Mesodermal cell (in vitro differentiated cells): ENCODE measurements around the gene MYBPC3.

Experiments
- H3K27ac ChIP-seq: 2 replicates; pipeline ENCODE4 v1.7.0; 2013; ENCODE audit warnings: mild to moderate bottlenecking, low read depth, low read length, moderate library complexity; ENCODE audit not compliant: severe bottlenecking
- H3K36me3 ChIP-seq: 2 replicates; pipeline ENCODE4 v1.7.1; 2013; ENCODE audit warnings: mild to moderate bottlenecking, low read length, moderate library complexity; ENCODE audit not compliant: control insufficient read depth, insufficient read depth
- H3K4me1 ChIP-seq: one replicate; pipeline ENCODE4 v1.7.1; 2013; ENCODE audit warnings: mild to moderate bottlenecking, low read length; ENCODE audit not compliant: insufficient read depth, control insufficient read depth, poor library complexity, severe bottlenecking
- H3K4me3 ChIP-seq: 2 replicates; pipeline ENCODE4 v1.7.0; 2013; ENCODE audit warnings: low read length, control low read depth, mild to moderate bottlenecking; ENCODE audit not compliant: insufficient read depth, poor library complexity, severe bottlenecking; ENCODE audit errors: extremely low read depth
- H3K9me3 ChIP-seq: 2 replicates; pipeline ENCODE4 v1.7.1; 2013; ENCODE audit warnings: mild to moderate bottlenecking, low read length, moderate library complexity; ENCODE audit not compliant: control insufficient read depth
- WGBS, 2 experiments: methylation state at CpG; one replicate each; pipeline ENCODE4 v1.1.5; 2013; ENCODE audit warnings: missing lambda C conversion rate in 2 of 2; ENCODE audit not compliant: insufficient coverage in 2 of 2; 5-methylcytosine and 5-hydroxymethylcytosine counted together

MYBPC3 gene

DNA sequence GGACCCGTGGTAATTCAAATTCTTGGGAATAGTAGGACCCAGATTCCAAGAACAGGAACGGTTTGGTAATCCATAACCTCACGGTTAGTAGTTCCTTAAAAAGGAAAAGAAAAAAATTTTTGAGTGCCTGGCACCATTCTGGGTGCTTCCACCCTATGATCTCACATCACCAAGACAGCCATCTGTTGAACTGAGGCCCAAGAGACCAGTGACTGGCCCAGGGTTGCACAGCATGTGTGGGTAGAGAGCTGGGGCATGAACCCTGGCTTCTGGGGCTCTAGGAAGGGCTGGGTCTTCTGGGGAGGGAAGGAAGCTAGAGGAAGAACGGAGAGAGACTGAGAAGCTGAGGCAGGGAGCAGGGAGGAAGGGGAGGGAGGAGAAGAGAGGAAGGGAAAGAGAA lies 30.6 kb upstream of the MYBPC3 start:
- 79 to 81% methylated on average over 4 of the region's 4 CpGs for WGBS, 2 experiments
- H3K27ac ChIP-seq = no peak overlapping the region
- H3K36me3 ChIP-seq = no peaks in the 10 kb centered on the region
- no peak overlapping the region for H3K4me3 ChIP-seq
- H3K9me3 ChIP-seq = no peaks in the 10 kb centered on the region
- H3K4me1 ChIP-seq = no peaks in the 10 kb centered on the region

DNA sequence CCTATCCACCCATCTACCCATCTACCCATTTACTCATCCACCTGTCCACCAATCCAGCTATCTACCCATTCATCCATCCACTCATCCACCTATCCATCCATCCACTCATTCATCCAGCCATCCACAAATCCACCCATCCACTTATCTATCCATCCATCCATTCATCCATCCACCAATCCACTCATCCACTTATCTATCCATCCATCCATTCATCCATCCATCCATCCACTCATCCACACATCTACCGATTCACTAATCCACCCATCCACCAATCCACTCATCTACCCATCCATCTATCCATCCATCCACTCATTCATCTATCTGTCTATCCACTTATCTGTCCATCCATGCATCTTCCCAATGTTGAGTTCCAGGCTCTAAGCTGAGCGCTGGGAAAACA lies 27.6 kb upstream of the MYBPC3 start:
- no peaks in the 10 kb centered on the region for H3K36me3 ChIP-seq
- 89 to 100% methylated on average over 1 to 2 of the region's 2 CpGs for WGBS, 2 experiments
- H3K4me1 ChIP-seq = no peaks in the 10 kb centered on the region
- H3K27ac ChIP-seq = no peak overlapping the region
- no peaks in the 10 kb centered on the region for H3K9me3 ChIP-seq
- no peak overlapping the region for H3K4me3 ChIP-seq

DNA sequence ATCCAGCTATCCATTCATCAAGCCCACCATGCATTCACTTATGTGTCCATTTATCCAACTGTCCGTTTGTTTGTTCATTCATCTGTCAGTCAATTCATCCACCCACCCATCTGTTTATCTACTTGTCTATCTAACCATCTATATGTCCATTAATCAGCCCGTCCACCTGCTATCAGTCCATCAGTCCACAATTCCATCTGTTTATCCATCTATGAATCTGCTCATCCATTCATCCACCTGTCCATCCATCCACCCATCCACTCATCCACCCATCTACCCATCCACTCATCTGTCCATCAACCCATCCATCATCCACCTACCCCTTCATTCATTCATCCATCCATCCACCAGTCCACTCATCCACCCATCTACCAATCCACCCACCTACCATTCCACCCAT lies 26.8 kb upstream of the MYBPC3 start:
- H3K9me3 ChIP-seq = no peaks in the 10 kb centered on the region
- H3K4me1 ChIP-seq = peaks cover 6% of the 10 kb centered on the region
- WGBS, 2 experiments = 93 to 100% methylated on average over 2 of the region's 2 CpGs
- H3K27ac ChIP-seq = no peak overlapping the region
- H3K4me3 ChIP-seq = no peak overlapping the region
- H3K36me3 ChIP-seq = no peaks in the 10 kb centered on the region

DNA sequence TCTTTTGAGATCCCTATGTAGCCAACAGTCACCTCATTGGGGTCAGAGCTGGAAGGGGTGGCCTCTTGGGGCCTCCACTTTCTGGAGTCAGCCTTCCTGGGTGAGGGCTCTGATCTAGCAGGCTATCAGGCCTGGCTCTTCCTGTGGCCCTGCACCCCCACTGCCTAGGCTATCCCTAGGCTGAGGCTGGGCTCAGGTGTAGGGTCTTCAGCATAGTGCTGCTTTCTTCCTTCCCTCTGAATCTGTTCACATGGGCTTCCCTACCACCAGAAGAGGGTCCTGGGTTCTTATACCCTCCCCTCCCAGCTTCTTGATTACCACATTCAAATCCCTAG lies 26.3 kb upstream of the MYBPC3 start:
- Histone ChIP-seq H3K4me3 (no peak overlapping the region), H3K36me3 (no peaks in the 10 kb centered on the region), H3K4me1 (peaks cover 9% of the 10 kb centered on the region), H3K27ac (no peak overlapping the region), H3K9me3 (no peaks in the 10 kb centered on the region)

DNA sequence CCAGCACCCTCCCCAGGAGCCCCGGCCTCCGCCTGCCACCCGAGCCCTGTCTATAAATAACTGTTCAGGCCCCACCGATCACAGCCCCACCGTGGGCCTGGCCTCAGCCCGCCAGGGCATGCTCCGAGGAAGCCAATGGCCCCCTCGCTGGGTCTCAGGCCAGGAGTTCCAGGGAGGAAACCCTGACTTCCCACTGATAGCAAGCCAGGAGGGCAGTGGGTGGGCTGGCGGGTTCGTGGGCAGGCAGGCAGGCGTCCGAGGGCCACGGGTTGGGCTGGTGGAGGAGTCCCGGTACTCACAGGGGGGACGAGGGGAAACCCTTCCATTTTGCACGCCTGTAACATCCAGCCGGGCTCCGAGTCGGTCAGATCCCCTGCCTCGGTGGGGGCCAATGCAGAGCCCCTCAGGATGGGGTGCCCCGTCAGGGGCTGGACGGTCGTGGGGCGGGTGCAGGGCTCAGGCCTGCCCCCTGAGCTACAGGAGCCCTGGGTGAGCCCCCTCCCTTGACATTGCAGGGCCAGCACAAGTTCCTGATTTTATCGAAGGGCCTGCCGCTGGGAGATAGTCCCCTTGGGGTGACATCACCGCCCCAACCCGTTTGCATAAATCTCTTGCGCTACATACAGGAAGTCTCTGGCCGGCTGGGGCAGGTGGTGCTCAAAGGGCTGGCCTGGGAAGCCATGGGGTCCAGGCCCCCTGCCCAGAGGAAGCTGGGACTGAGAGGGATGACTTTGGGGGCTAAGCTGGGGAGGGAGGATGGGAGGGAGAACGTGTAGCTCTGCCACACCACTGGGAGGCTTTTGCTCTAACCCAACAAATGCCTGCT lies 25.7 kb upstream of the MYBPC3 start, which contains the start of gene SPI1:
TSS of gene SPI1 (minus strand) at position 538 of the 826 bp plus-strand sequence. CDS start at position 344, 194 bp downstream.
- no peak within 1 kb of the TSS for H3K4me3 ChIP-seq
- 89 to 94% methylated on average over 27 to 28 of the region's 31 CpGs for WGBS, 2 experiments
- H3K9me3 ChIP-seq = no peaks in the 10 kb centered on the region
- no peaks in the 10 kb centered on the region for H3K36me3 ChIP-seq
- H3K27ac ChIP-seq = no peak within 1 kb of the TSS
- peaks cover 9% of the 10 kb centered on the region for H3K4me1 ChIP-seq

DNA sequence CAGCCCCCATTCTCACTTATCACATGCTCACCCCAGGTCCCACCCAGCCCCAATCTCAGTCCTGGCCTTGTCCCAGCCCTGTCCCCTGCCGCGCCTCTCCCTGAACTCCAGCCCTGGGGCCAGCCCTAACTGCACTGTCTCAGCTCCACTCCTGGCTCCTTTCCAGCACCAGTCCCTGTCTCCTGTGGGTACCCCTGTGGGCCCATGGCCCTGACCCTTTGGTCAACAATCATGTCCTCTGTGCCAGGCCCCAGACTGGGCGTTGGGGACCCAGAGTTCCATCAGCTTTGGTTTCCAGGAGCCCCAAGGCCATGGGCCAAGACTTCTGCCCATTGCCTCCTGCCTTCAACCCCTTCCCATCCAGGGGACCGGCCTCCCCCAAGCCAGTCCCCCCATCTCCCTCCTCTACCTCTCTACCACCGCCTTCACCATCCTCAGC lies 25.1 kb upstream of the MYBPC3 start:
- Histone ChIP-seq H3K27ac (no peak overlapping the region), H3K4me3 (no peak overlapping the region), H3K36me3 (no peaks in the 10 kb centered on the region), H3K4me1 (peaks cover 9% of the 10 kb centered on the region), H3K9me3 (no peaks in the 10 kb centered on the region)
- WGBS, 2 experiments = 98 to 100% methylated on average over 3 to 4 of the region's 5 CpGs

DNA sequence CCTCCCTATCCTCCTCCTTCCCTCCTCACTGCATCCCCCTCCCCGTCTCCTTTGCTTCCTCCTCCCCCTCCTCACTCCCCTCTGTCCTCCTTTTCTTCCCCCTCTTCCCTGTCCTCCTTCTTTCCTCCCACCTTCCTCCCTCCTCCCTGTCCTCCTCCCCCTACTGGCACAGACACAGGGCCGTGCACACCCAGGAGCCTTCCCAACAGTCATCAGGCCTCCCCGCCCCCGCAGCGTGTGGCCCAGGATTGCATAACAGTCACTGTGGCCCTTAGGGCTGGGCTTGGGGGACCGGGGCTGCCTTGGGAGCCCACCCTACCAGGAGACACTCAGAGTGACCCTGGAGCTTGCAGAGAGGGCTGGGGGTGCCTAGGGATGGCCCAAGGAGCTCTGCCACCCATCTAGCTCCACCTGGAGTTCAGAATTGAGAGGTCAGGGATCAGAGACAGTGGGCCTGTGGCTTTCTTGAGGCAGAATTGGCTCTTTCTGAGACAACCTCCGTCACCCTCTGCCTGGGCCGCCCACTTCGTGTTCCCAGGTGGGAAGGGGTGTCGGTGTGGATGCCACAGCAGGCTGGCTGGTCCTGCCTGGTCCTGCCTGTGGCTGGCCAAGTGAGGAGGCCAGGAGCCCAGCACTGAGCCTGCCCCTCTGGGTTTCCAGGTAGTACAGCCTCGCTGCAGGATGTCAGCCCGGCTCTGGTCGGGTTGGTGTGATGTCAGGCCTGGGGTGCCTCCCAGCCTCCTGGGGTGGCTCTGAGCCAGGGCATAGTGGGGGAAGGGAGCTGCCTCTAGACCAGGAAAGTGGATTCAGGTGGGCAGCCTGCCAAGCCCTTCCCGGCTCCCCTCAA lies 24.2 kb upstream of the MYBPC3 start:
- WGBS, 2 experiments = 79 to 81% methylated on average over 8 to 13 of the region's 14 CpGs
- H3K4me3 ChIP-seq = no peak overlapping the region

DNA sequence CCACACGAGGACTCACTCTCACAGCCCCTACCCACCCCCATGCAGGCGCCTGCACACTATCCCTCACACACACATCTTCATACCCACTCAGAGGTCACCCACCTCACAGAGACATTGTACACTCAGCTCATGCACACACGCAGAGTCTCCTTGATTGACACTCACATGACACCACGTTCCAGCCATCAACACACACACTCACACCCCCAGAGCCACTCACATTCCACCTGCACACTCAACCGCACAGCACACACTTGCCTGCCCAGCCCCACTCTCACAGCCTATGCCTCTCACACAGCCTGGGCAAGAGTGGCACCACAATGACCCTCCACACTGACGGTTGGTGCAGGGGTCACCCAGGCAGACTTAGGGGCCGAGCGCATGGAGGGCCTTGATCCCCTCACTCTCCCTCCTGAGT lies 23.6 kb upstream of the MYBPC3 start:
- 86 to 95% methylated on average over 4 to 8 of the region's 8 CpGs for WGBS, 2 experiments
- no peak overlapping the region for H3K4me3 ChIP-seq
- peaks cover 9% of the 10 kb centered on the region for H3K4me1 ChIP-seq
- no peaks in the 10 kb centered on the region for H3K36me3 ChIP-seq
- no peaks in the 10 kb centered on the region for H3K9me3 ChIP-seq
- no peak overlapping the region for H3K27ac ChIP-seq

More for the DNA sequence above, 24.2 kb upstream of the MYBPC3 start:
- peaks cover 9% of the 10 kb centered on the region for H3K4me1 ChIP-seq
- no peaks in the 10 kb centered on the region for H3K36me3 ChIP-seq
- H3K27ac ChIP-seq = no peak overlapping the region
- H3K9me3 ChIP-seq = no peaks in the 10 kb centered on the region

DNA sequence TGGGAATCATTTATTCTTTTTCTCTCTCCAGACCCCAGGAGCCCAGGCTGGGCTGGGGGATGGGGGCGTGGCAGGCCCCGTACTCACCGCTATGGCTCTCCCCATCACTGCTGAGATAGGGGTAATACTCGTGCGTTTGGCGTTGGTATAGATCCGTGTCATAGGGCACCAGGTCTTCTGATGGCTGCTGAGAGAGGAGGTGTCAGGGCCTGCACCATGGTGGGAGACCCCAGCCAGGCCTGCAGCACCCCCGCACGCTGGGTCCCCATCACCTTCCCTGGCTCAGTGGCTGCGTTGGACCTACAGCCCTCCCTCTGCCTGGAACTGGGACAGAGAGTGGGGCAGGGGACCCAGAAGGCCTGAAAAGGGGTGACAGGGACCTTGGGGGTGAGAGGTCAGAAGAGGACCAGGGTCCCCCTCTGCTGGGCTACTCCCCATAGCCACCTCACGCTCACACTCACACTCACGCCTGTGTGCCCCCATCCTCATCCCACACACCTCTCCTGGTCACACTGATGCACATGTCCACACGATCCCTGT lies 23.1 kb upstream of the MYBPC3 start:
- WGBS, 2 experiments = 93 to 97% methylated on average over 10 to 12 of the region's 13 CpGs
- H3K9me3 ChIP-seq = no peaks in the 10 kb centered on the region
- H3K27ac ChIP-seq = no peak overlapping the region
- peaks cover 9% of the 10 kb centered on the region for H3K4me1 ChIP-seq
- H3K36me3 ChIP-seq = no peaks in the 10 kb centered on the region
- no peak overlapping the region for H3K4me3 ChIP-seq

DNA sequence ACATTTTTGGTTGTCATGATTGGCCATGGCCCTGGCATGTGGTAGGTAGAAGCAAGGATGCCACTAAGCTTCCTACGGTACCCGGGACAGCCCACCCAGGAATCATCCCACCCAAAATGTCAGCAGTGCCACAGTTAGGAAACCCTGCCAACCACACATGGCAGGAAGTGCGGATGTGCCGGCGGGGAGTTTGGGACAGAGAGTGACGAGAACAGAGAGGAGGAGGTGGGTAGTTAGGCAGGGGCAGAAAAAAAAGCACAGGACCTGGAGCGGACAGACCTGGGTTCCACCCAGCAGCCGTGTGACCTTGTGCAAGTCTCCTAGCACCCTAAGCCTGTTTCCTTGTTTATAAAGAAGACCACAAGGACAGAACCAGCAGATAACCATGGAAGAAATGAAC lies 22.5 kb upstream of the MYBPC3 start:
- no peak overlapping the region for H3K4me3 ChIP-seq
- H3K27ac ChIP-seq = no peak overlapping the region
- H3K36me3 ChIP-seq = no peaks in the 10 kb centered on the region
- no peaks in the 10 kb centered on the region for H3K9me3 ChIP-seq
- H3K4me1 ChIP-seq = peaks cover 9% of the 10 kb centered on the region
- WGBS, 2 experiments = 85 to 94% methylated on average over 6 to 7 of the region's 8 CpGs

DNA sequence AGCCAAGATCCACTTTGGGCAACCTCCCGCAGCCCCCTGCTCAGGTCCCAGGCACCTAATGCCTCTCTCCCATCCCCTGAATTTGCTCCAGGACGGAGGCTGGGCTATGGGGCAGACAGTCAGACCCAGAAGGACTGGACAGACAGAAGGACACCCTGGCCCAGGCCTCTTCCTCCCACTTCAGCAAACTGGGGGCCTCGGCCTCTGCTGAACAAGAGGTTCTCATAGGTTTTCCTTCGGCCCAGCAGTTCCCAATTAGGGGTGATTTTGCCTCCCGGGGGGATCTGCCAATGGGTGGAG lies 22.2 kb upstream of the MYBPC3 start:
- Histone ChIP-seq H3K36me3 (no peaks in the 10 kb centered on the region), H3K4me1 (peaks cover 9% of the 10 kb centered on the region), H3K4me3 (no peak overlapping the region), H3K9me3 (no peaks in the 10 kb centered on the region), H3K27ac (no peak overlapping the region)
- WGBS, 2 experiments = 95 to 97% methylated on average over 2 to 4 of the region's 5 CpGs
